Measurements from ENCODE around the gene CEP63.
"Not testable (repeated sequence)": the region's sequence is repeated elsewhere in the genome, so short reads cannot be mapped to it uniquely, and the experiment has no call there.

Gene CEP63

DNA sequence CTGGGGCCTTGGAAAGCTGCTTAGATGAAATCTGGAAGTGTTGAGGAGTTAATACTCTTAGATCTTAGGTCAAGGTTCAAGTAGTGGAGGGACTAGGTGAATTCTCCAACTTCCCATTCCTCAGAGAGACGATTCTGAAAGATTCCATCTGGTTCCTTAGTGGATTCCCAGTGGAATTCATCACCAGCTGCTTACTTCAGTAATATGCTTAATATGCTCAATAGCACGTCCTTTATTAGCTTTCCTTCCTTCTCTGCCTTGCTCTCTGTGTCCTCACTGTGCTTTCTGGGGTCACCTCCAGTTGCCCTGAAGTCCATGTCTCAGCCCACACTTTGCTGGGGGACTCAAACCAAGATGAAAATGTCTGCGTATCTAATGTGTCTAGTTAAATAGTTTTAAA, 31.0 kb downstream of the CEP63 start:
- DNase-seq (ENCODE audit: low read depth, low spot score): no peak

DNA sequence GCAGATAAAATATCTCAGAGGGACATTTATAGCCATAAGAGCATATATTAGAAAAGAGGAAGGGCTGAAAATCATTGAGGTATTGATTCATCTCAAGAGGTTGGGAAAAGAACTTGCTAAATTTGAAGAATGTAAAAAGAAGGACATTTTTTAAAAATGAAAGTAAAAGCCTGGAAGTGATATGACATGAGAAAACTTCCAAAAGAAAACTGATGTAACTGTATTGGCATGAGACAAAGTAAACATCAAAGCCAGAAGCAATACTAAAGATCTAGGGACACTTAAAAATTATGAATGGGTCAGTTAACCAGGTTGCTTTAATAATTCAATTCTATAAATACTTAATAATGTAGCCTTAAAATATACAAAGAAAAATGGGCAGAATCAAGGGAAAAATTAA, 31.9 kb downstream of the CEP63 start:
- no peak for DNase-seq (ENCODE audit: low read depth, low spot score)

DNA sequence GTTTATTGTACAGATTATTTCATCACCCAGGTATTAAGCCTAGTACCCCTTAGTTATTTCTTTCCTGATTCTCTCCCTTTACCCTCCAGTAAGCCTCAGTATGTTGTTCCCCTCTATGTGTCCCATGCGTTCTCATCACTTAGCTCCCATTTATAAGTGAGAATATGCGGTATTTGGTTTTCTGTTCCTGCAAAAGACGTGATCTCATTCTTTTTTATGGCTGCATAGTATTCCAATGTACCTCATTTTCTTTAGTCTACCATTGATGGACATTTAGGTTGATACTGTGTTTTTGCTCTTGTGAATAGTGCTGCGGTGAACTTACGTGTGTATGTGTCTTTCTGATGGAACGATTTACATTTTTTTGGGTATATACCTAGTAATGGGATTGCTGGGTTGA, 36.7 kb downstream of the CEP63 start:
- DNase-seq (ENCODE audit: low read depth, low spot score): no peak

DNA sequence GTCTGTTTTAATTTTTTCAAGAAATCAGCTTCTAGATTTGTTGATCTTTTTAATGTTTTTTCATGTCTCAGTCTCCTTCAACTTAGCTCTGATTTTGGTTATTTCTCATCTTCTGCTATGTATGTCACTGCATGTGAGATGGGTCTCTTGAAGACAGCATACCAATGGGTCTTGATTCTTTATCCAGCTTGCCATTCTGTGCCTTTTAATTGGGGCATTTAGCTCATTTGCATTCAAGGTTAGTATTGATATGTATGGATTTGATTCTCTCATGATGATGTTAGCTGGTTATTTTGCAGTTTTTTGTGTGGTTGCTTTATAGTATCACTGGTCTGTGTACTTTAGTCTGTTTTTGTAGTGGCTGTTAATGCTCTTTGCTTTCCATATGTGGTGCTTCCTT, 39.4 kb downstream of the CEP63 start:
- DNase-seq (ENCODE audit: low read depth, low spot score): no peak

DNA sequence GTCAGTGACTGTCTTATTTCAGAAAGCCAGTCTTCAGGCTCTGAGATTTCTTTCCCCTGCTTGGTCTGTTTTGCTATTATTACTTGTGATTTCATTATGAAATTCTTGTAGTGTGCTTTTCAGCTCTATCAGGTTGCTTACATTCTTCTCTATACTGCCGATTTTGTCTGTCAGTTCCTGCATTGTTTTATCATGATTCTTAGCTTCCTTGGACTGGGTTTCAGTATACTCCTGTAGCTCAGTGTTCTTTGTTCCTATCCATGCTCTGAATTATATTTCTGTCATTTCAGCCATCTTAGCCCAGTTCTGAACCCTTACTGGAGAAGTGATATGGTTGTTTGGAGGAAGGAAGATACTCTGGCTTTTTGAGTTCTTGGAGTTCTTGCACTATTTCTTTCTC, 40.5 kb downstream of the CEP63 start:
- no peak for DNase-seq (ENCODE audit: low read depth, low spot score)

DNA sequence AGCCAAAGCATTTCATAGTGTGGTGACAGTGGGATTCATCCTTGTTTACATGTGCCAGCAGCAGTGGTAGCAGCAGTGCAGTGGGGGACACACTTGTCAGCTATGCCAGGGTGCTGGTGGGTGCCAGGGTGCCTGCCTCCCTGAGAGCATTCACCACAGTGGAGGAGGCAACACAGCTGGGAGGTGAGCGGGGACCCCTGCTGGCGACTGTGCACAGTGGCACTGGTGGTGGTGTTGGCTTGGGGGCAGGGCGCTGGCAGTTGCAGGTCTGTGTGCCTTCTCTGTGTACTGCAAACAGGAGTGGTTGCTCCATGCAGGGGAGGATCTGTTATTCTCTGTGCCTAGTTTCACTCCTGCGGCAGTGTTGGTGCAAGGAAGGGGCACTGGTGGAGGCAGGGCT, 41.2 kb downstream of the CEP63 start:
- no peak for DNase-seq (ENCODE audit: low read depth, low spot score)

DNA sequence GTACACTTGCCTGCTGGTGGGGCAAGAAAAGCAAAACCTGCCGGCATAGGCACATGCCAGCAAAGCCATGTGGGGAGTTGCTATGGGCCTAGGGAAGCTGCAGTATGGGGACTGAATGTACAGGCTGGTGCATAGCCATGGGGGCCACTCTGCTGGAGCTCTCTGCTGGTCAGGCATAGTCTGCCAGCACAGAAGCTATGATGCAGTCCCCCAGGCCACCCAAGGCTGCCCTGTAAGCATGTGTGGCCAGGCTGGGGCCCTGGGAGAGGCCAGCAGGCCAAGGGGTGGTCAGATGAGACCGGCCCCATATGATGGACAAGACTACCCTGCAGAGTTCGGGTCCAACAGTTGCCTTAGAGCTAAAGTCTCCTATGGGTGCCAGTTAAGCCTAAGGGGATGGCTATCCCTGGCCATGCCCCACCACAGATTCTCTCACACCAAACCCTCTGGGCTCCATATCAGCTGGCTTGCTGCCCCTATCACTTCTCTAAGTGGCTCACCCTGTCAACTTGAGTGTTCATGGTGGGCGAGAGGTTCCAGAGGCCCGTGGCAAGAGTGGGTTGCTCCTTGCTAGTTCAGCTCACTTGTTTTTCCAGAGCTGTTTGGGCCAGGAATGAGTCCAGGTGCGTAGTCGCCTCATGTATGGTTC, 41.8 kb downstream of the CEP63 start:
- no peak for DNase-seq (ENCODE audit: low read depth, low spot score)

DNA sequence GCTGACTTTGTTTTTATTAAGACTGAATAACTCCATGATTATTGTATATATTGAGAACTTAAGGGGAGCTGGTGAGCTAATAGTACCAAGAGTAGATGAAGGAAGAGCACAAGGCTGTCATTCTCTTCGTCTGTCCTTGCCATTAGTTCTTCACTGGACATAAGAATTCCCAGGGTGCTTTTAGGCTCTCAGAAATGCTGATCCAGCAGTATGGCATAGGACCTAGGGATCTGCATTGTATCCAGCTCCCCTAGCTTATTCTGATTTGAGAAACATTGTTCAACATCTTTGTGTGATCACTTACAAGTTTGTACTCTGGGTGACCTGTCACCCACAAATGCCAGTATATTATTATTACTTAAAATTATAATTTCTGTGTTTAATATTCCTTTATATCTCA, 47.6 kb downstream of the CEP63 start:
- DNase-seq (ENCODE audit: low read depth, low spot score): no peak

DNA sequence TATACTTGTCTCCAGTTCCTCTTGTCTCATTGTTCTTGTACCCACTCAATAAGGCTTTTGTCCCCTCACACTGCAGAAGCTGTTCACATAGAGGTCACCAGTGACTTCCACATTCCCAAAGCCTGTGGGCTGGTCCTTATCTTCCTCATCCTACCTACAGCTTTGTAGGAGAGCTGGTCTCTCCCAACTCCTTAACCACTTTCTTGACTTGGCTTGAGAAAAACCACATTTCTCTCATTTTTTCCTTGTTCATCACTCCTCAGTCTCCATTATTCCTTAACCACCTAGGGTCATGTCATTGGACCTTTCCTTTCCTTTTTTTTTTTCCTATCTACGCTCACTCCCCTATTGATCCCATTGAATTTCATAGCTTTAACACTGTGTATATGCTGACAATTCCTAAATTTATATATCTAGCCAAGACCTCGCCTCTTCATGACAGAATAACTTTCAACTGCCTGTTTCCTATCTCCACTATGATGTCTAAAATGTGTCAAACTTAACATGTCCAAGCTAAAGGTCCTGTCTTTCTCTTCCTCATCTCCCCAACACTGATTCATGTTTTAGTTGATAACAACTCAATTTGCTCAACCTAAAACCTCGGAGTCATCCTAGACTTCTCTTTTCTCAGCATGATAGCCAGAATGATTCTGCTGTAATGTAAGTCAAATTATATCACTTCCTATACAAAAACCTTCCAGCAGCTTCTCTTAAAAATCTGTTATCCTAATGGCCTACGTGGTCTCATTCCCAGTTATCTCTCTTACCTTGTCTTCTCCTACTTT, 49.5 kb downstream of the CEP63 start:
- no peak for DNase-seq (ENCODE audit: low read depth, low spot score)

DNA sequence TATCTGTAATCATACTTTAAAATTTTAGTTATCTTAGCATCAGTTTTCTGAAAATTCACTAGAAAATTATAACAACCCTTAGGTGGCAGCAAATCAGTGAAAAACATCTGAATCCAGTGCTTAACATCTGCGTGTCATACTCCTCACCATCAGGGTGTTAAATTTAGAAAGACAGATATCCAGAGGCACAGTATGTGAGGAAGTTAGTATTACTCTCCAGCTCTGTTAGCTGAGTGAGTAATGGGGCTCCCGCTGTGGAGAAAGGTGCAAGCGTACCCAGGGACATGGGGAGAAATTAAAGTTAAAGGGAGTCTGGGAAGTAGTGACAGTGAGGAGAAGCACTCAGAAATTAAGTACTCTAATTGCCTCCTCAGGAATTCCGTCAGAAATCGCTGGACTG, 50.9 kb downstream of the CEP63 start:
- DNase-seq (ENCODE audit: low read depth, low spot score): no peak

DNA sequence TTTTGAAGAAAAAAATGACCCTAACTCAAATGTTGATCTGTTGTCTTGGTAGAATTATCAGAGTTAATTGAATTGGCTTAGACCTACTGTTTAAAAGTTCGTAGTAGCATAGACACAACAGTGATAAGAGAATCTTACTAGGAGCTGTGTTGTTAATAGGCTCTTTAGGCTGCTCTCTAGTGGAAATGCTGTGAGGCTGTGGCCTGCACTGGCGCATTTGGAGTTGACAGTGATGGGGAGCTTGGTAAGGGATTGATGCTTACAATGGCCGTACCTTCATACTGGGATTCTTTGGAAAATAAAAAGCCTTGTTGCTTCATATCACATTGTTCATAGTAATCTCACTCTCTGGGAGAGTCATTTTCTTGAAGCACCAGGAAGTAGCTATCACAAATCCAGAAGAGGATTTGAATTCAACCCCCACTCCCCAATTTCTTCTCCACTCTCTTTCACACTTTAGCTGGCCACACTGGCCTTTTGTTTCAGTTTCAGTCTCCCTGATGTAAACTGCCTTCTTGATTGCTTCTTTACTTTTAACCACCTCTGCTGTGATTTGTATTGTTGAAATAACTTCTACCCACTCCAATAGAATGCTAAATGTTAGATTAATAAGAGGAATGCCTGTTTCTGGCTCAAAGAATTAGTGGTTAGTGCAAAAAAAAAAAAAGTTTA, 56.6 kb downstream of the CEP63 start:
- no peak for DNase-seq (ENCODE audit: low read depth, low spot score)

DNA sequence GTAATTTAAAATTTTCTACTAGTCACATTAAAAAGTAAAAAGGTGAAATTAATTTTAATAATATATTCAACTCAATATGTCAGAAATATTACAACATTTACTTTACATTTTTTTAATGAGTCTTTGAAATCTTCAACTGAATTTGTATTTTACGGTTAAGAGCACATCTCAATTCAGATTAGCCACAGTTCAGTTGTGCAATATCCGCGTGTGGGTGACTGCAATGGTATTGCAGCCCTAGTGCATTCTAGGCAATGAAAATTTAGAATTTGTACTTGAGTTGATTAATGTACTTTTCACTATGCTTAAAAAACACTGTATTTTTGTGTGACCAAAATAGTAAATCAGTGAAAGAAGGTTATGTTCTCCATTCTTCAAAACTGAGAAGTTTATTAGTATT, 57.3 kb downstream of the CEP63 start:
- no peak for DNase-seq (ENCODE audit: low read depth, low spot score)

DNA sequence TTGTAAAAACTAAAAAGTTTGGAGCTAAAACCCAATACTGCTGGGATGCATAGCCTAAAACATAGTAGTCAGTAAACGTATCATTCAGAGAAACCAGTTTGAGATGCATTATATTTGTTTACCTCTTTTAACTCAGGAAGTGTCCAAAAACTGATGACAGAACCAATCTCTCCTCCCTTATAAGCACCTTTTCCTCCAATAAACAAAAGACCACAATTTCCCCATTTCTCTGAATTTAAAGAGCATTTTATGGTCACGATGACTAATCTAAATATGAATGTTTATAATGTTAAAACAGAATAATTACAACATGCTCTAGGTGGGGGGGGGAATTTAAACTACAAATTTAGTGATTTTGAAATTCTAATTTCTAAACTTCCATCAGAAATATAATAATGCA, 58.5 kb downstream of the CEP63 start:
- no peak for DNase-seq (ENCODE audit: low read depth, low spot score)

DNA sequence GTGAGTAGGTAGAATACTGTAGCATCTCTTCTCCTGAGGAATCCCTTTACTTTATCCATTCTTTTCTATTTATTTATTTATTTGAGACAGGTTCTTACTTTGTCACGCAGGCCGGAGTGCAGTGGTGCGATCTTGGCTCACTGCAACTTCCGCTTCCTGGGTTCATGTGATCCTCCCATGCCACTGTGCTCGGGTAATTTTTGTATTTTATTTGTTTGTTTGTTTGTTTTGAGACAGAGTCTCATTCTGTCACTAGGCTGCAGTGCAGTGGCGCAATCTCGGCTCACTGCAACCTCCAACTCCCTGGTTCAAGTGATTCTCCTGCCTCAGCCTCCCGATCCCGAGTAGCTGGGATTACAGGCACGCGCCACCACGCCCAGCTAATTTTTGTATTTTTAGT, 58.9 kb downstream of the CEP63 start:
- DNase-seq (ENCODE audit: low read depth, low spot score): not testable (repeated sequence)

DNA sequence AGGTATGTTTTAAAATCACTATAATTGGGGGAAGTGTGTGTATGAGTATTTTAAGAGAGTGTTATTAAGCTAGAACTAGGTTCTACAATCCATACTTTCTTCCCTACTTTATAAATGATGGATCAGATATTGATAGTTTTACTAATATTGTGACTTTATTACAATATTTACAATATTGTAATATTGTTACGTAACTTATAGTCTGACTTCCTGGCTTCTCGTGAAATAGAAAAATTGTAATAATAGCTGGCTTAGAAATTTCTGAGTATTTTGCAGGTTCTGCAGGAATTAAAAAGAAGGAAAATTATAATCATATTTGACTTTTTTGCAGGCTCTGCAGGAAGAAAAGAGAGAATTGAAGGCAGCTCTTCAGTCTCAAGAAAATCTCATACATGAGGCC, 60.0 kb downstream of the CEP63 start:
- no peak for DNase-seq (ENCODE audit: low read depth, low spot score)

DNA sequence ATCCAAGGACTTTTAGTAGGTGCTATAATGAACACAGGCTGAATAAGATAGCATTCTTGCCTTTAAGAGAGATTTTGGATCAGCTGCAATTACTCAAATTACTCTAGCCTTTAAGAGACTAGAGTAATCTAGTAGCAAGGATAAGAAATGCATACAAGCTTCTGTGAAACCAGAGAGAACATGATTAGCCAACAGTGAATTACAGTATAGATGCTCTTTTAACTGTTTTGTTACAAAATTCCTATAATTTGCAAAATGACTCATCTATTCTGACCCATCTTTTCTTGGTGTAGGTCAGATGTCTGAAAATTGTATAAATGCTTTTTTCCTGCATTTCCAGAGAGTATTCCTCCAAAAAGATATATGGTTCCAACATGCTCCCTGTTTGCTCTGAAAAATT, 66.9 kb downstream of the CEP63 start:
- no peak for DNase-seq (ENCODE audit: low read depth, low spot score)

DNA sequence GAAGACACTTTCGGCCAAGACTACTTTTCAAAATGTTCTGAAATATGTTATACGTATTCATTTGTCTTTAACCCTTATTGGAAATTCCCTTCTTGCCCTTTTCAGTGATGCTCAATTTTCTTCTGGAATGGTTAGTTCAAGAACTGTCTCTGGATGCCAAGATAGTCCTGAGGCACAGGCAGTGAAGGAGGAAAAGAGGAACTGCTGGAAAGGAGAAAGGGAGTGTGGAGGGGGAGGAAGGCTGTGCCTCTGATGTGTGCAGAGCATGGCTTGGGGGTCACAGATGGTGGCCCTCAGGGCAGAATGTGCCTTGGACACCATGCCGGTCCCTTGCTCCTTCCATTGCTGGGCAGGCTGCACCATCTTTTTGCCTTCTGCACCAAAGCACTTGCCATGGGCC, 73.7 kb downstream of the CEP63 start:
- no peak for DNase-seq (ENCODE audit: low read depth, low spot score)

DNA sequence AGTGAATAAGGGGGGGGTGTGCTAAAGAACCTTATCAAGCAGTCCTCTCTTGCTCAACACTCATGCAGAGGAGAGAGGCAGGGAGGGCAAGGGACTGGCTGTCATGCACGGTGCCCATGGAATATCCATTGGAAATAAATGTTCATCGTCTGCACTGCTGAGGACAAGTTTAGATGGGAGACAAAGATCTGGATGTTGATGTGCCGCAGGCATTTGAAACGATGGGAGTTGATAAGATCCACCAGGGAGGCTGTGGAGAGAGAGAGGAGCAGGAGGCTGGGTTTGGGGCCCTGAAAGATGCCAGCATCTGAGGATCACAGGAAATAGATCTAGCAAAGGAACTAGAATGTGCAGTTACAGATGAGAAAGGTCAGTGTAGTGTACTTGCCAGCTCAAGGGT, 76.2 kb downstream of the CEP63 start:
- DNase-seq (ENCODE audit: low read depth, low spot score): no peak

DNA sequence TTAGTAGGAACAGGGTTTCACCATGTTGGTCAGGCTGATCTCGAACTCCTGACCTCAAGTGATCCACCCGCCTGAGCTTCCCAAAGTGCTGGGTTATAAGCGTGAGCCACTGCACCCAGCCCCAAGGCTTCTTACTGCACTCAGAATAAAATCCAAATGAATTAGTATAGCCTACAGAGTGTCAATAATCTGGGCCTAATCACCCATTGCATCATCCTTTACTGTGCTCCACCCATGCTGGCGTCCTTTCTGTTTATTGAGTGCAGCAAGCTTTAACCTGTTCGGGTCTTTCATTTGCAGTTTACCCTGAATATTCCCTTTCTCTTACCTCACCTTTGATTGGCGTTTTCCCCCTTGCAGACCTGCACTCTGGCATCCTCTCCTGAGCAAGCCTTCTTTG, 77.7 kb downstream of the CEP63 start:
- no peak for DNase-seq (ENCODE audit: low read depth, low spot score)

DNA sequence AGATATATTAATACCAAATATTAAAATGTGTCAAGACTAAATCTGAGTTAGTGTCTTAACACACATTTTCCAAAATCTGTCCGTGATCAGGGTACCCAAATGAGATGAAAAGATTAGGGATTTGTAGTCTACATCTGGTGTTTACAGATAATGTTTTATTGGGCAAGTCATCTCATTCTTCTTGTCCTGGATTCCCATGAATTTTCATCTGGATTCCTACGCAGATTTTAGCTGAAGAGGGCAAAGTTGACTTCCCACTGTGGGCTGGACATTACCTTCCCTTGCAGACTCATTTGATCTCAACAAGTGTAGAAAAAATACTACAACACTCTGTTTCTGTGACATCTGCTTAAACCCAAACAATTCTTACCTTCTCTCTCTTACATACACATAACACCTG, 79.1 kb downstream of the CEP63 start:
- DNase-seq (ENCODE audit: low read depth, low spot score): no peak

DNA sequence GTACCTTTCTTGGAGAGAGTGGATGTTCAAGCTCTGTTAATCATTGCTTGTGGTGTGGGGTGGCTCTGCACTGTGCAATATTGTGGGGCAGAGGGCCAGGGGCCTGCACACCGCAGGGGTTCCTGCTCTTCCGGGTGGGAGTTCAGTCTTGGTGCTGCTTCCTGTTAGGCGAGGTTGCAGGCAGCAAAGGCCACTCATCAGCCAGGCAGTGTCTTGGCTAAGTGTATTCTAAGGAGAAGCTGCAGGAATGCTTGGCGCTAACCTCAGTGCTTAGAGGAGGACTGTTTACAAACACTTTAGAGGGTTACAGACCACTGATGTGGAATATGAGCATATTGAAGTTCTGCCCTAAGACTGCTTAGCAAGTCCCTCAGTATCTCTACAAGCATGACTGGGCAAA, 81.7 kb downstream of the CEP63 start:
- no peak for DNase-seq (ENCODE audit: low read depth, low spot score)

DNA sequence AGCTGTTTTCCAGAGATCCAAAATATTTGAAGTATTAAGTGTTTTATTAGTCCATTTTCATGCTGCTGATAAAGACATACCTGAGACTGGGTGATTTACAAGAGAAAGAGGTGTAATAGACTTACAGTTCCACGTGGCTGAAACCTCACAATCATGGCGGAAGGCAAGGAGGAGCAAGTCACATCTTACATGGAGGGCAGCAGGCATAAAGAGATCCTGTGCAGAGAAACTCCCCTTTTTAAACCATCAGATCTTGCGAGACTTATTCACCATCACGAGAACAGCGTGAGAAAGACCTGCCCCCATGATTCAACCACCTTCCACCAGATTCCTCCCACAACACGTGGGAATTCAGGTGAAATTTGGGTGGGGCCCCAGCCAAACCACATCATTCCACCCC, 82.9 kb downstream of the CEP63 start:
- DNase-seq (ENCODE audit: low read depth, low spot score): no peak

DNA sequence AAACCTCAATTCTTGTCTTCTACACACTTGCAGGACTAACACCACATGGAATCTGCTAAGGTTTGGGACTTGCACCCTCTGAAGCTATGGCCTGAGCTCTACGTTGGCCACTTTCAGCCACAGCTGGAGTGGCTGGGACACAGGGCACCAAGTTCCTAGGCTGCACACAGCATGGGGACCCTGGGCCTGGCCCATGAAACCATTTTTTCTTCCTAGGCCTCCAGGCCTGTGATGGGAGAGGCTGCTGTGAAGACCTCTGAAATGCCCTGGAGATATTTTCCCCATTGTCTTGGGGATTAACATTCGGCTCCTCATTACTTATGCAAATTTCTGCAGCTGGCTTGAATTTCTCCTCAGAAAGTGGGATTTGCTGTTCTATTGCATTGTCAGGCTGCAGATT, 84.0 kb downstream of the CEP63 start:
- not testable (repeated sequence) for DNase-seq (ENCODE audit: low read depth, low spot score)
